GM19239 (cell line): Measurements from ENCODE around the gene KIRREL3.

Source experiments
- DNase-seq: peaks from one replicate; pipeline ENCODE4 v3.0.0; 2011; ENCODE audit warnings: low spot score; ENCODE audit not compliant: insufficient read length
- FAIRE-seq: peaks from 2 replicates; lab custom pipeline; 2011; peaks lifted over from hg19 to GRCh38; lab: Jason Lieb, UNC

Gene KIRREL3

GRCh38 chr11:126473269-126473668 lies 527.3 kb downstream of the KIRREL3 start:
- FAIRE-seq, result no peak
- DNase-seq, result no peak

GRCh38 chr11:126469311-126469710 lies 531.3 kb downstream of the KIRREL3 start:
- FAIRE-seq (no peak), DNase-seq (no peak)

GRCh38 chr11:126468102-126468521 lies 532.5 kb downstream of the KIRREL3 start:
- FAIRE-seq, result no peak
- no peak for DNase-seq

- FAIRE-seq (no peak), DNase-seq (no peak)
Observed at GRCh38 chr11:126467471-126467870, 533.1 kb downstream of the KIRREL3 start.

- FAIRE-seq, result no peak
- no peak for DNase-seq
Observed at GRCh38 chr11:126467046-126467370, 533.6 kb downstream of the KIRREL3 start.

GRCh38 chr11:126466236-126467045 lies 534.1 kb downstream of the KIRREL3 start:
- FAIRE-seq (no peak), DNase-seq (no peak)

GRCh38 chr11:126465573-126466188 lies 534.9 kb downstream of the KIRREL3 start:
- FAIRE-seq, result peak; percentile 94
- peak; percentile 53 for DNase-seq

GRCh38 chr11:126464796-126465195 lies 535.8 kb downstream of the KIRREL3 start:
- DNase-seq (no peak), FAIRE-seq (no peak)

- no peak for FAIRE-seq
- no peak for DNase-seq
Observed at GRCh38 chr11:126462422-126462821, 538.1 kb downstream of the KIRREL3 start.

- FAIRE-seq (no peak), DNase-seq (no peak)
Observed at GRCh38 chr11:126461996-126462395, 538.6 kb downstream of the KIRREL3 start.

GRCh38 chr11:126461096-126461440 lies 539.5 kb downstream of the KIRREL3 start:
- FAIRE-seq, result no peak

GRCh38 chr11:126460417-126461095 lies 540.0 kb downstream of the KIRREL3 start:
- FAIRE-seq, result no peak
- no peak for DNase-seq

More at GRCh38 chr11:126461096-126461440, 539.5 kb downstream of the KIRREL3 start:
- DNase-seq, result no peak

GRCh38 chr11:126459691-126460281 lies 540.8 kb downstream of the KIRREL3 start:
- DNase-seq, result no peak
- FAIRE-seq, result no peak

GRCh38 chr11:126457817-126458216 lies 542.8 kb downstream of the KIRREL3 start:
- no peak for FAIRE-seq
- no peak for DNase-seq

GRCh38 chr11:126456783-126457542 lies 543.6 kb downstream of the KIRREL3 start:
- FAIRE-seq (no peak), DNase-seq (no peak)

GRCh38 chr11:126456089-126456488 lies 544.5 kb downstream of the KIRREL3 start:
- FAIRE-seq (no peak), DNase-seq (no peak)

- DNase-seq, result no peak
- no peak for FAIRE-seq
Observed at GRCh38 chr11:126452241-126453101, 548.1 kb downstream of the KIRREL3 start.

- FAIRE-seq, result no peak
Observed at GRCh38 chr11:126451211-126451802, 549.3 kb downstream of the KIRREL3 start.

GRCh38 chr11:126450806-126451205 lies 549.8 kb downstream of the KIRREL3 start:
- DNase-seq (no peak), FAIRE-seq (no peak)

More at GRCh38 chr11:126451211-126451802, 549.3 kb downstream of the KIRREL3 start:
- DNase-seq, result no peak
